ENCODE data around the gene DCAF8L2.
"Not testable (repeated sequence)": the region's sequence is repeated elsewhere in the genome, so short reads cannot be mapped to it uniquely, and the experiment has no call there.

Gene DCAF8L2

DNA sequence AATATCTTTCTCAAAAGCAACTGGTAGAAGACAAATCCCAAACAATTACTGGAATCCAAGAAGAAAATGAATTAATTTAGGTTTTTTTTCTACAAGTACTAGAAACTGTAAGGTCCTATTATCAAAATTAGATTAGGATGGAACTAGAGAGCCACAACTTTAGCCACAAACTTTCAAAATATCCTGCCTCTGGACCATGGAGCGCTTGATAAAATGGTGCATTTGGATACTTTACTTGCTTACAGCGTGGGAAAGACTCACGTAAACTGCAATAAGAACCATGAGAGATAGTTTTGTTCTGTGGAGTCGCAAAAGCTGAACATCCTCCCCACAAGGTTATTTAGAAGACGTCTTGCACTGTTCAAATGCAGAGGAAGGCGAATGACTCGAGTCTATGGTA, at the start of gene DCAF8L2:
TSS of gene DCAF8L2 (plus strand) at position 301 of the 400 bp plus-strand sequence. CDS start 156,552 bp downstream, outside the sequence.
- no peak for DNase-seq (ENCODE audit: low read depth in 3 of 3)

GRCh38 chrX:27541161-27541560, 49.0 kb upstream of the DCAF8L2 start:
- DNase-seq (ENCODE audit: low read depth in 3 of 3), result not testable (repeated sequence)

GRCh38 chrX:27548624-27549023, 41.5 kb upstream of the DCAF8L2 start:
- DNase-seq (ENCODE audit: low read depth in 3 of 3), result no peak

DNA sequence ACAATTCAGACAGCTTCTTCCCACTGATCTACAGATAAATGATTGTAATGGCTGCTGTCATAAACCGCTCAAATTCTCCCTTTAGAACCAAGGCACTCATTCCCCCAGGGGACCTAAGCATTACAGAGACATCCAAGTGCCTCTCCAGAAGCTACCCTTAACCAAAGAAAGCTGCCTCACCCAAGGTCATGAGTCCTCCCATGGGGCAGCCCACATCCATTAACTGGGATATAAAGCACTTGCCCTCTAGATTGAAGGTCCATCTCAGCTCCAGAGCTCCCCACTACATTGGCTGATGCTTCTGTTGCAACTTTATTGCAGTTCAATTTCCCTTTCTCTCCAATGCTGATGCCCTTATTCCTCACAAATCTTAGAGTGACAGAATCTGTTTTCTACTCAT, 40.5 kb upstream of the DCAF8L2 start:
- DNase-seq (ENCODE audit: low read depth in 3 of 3), result no peak

GRCh38 chrX:27555514-27555913, 34.6 kb upstream of the DCAF8L2 start:
- DNase-seq (ENCODE audit: low read depth in 3 of 3), result no peak

- DNase-seq (ENCODE audit: low read depth in 3 of 3), result no peak
These were observed 24.2 kb upstream of the DCAF8L2 start for GRCh38 chrX:27565992-27566391.

DNA sequence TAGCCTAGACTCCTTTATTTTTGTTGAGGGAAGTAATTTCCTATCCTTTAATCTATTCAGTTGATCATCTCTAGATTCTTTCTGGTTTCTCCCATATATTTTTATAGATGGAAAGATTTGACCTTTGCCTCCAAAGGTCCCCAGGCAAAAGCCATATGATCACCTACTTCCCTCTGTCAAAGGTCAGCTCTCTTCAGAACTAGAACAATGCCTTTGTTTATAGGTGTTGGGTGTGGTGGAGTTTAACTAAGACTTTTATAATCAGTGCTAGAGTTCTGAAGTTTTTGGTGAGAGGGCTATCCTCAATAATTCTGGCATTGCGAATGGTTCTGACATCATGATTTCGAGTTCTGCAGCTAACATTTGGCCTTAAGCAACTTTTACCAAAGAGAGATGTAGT, 19.0 kb upstream of the DCAF8L2 start:
- DNase-seq (ENCODE audit: low read depth in 3 of 3), result no peak

- DNase-seq (ENCODE audit: low read depth in 3 of 3), result no peak
These were observed 14.6 kb upstream of the DCAF8L2 start for GRCh38 chrX:27575565-27575964.

GRCh38 chrX:27583976-27584375, 6.2 kb upstream of the DCAF8L2 start:
- DNase-seq (ENCODE audit: low read depth in 3 of 3), result no peak

- DNase-seq (ENCODE audit: low read depth in 3 of 3), result no peak
These were observed 1.8 kb downstream of the DCAF8L2 start for GRCh38 chrX:27591938-27592337.

DNA sequence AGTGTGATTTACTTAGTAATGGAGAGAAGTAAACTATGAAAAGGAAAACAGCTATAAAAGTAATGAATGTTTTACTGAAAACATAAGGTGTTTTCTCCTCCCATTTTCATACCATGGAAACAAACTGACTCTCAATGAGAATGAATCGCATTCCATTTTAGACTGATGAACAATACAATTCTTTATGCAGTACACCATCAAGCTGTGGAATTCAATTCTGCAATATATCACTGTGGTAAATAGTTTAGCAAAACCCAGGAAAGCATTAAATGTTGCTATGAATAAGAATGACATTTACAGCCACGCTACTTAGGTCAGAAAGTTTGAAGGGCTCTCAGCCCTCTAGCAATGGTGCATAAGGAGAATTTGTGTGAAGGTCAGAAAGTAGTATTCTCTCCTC, 7.4 kb downstream of the DCAF8L2 start:
- no peak for DNase-seq (ENCODE audit: low read depth in 3 of 3)

- no peak for DNase-seq (ENCODE audit: low read depth in 3 of 3)
These were observed 8.2 kb downstream of the DCAF8L2 start for GRCh38 chrX:27598312-27598711.

- no peak for DNase-seq (ENCODE audit: low read depth in 3 of 3)
These were observed 9.8 kb downstream of the DCAF8L2 start for GRCh38 chrX:27599928-27600327.

DNA sequence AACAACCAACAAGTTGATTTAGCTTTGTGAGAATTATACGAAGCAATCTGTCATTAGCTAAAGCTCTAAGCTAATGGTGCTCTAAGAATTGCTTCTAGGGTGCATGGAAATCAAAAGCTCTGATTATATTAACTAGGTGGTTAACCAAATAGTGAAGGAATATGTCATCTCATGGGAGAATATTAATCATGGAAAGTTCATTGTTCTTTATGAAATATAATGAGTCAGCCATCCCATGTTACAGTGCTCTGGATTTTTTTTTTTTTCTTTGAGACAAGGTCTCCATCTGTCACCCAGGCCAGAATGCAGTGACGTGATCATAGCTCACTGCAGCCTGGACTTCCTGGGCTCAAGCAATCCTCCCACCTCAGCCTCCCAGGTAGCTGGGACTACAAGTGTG, 10.5 kb downstream of the DCAF8L2 start:
- DNase-seq (ENCODE audit: low read depth in 3 of 3), result no peak

DNA sequence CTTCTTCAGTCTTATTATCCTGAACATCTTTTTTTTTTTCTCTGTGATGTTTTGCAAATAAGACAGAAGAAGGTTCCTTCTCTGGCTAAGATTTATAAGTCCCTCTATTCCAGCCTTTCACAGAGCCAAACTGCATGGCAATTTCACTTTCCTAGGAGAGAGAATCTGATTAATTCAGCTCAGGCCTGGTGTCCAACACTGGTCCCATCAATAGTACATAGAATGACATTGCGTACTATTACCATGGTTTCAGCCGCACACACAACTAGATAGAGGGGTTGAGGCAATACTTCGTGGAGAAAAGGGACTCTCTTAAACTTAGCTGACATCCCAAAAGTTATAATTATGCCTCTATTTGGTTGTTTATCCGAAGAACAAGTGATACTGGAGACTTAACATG, 18.5 kb downstream of the DCAF8L2 start:
- no peak for DNase-seq (ENCODE audit: low read depth in 3 of 3)

DNA sequence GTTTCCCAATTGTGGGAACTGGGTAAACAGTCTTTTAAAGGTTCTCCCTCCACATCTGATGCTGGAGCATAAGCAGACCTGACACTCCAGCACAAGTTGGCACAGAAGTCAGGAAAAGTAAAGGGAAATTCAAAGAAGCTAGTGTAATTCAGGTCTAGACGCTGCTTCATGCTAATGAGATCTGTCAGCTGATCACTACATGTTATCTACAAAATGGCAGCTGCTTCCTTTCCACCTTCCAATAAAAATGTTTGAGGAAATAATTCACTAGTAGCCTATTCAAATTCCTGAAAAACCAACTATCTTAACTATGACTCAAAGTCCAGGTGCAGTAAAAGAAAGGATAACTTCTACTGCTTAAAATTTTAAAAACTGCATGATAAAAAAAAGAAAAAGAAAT, 29.3 kb downstream of the DCAF8L2 start:
- no peak for DNase-seq (ENCODE audit: low read depth in 3 of 3)

- no peak for DNase-seq (ENCODE audit: low read depth in 3 of 3)
These were observed 29.8 kb downstream of the DCAF8L2 start for GRCh38 chrX:27619975-27620374.

DNA sequence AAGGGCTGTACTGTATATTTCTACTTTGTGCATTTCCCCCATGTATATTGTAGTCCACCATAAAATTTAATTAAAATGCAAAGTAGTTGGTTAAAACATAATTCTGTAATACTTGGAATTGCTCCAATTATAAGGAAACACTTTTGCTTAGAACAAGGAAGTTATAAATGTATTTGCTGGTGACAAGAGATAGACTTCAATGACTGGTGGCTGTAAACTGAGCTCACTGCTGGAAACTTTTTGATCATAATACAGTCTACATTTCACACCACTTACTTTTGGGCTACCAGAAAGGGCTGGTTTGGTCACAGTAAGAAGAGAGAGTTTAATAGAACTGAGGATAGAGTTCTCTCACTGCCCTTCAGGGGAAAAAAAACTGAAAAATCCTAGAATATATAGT, 32.7 kb downstream of the DCAF8L2 start:
- DNase-seq (ENCODE audit: low read depth in 3 of 3), result no peak

DNA sequence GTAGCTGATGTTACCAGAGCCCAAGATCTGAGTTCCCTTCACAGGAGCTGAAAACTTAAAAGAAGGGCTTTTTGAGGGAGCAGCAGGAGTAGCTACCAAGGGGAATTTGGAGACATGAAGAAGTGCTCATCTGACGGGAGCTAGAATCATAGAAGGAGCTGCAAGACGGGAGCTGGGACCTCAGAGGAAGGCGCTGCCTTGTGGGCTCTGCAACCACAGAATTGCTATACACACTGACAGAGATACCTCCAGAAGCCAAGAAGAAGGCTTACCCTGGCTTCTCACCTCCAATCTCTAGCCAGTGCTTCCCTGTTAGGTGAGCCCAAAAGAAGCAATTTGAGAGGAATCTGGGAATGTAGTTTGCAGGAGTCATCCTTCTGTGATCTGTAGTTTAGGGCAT, 35.9 kb downstream of the DCAF8L2 start:
- DNase-seq (ENCODE audit: low read depth in 3 of 3), result no peak

DNA sequence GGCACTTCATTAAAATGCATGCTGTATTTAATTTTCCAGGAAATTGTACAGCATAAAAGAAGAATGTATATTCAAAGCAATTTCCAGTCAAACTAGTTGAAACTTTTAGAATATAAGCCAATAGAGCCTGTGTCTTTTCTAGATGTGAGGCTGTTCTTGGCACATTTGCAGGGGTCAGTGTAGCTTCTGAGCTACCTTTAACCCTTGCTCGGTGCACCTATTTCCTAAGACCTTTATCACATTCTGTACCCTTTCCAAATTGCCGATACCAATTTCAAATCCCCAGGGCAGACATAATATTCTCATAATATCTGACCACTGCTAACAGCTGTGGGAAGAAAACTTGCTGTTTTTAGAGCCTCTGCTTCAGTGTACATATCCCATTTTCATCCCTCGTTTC, 43.2 kb downstream of the DCAF8L2 start:
- DNase-seq (ENCODE audit: low read depth in 3 of 3), result no peak

DNA sequence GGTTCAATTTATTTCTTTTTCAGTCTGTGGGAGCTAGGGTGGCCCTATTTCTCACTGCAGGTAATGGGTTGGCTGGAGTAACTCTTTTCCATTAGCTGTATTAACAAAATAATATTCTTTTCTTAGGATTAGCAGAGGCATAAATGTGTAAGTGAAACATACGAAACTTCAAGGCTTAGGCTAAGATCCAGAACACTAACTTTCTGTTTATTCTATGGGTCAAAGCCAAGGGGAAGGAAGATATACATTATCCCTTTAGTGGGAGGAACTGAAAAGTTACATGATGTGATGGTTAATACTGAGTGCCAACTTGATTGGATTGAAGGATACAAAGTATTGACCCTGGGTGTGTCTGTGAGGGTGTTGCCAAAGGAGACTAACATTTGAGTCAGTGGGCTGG, 66.4 kb downstream of the DCAF8L2 start:
- no peak for DNase-seq (ENCODE audit: low read depth in 3 of 3)

- no peak for DNase-seq (ENCODE audit: low read depth in 3 of 3)
These were observed 70.7 kb downstream of the DCAF8L2 start for GRCh38 chrX:27660878-27661277.

DNA sequence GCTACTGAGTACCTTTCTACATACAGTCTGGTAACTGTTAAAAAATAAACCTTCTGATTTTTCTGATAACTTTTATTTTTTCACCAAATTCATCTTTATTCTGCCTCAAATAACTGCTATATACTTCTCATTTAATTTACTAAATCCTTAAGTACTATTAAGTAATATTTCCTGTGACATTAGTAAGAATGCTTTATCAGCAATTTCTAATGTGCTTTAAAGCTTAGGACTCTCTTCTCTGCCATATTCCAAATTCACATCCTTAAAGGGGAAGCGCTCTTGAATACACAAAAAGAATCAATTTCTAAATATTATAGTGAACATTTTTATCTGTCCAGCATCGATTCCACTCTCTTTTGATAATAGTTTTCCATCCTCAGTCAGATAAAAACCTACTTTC, 81.1 kb downstream of the DCAF8L2 start:
- no peak for DNase-seq (ENCODE audit: low read depth in 3 of 3)

GRCh38 chrX:27674491-27674890, 84.3 kb downstream of the DCAF8L2 start:
- DNase-seq (ENCODE audit: low read depth in 3 of 3), result no peak

DNA sequence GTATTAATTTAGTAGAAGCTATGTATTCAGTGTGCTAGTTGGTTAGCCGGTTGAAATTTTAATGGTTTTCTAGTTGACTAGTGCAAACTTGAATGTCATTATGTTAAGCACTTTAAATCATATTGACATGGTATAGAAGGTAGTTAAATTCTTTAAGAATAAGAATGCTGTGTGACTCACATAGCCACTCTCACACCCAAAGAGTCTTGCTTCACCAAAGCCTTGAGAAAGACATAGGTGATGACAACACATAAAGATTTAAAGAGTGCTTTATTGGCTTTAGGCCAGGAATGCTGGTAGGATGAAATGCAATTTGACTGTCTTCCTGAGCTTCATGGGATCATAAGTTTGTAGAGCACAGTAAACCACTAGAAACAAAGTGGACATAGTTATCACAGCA, 85.3 kb downstream of the DCAF8L2 start:
- no peak for DNase-seq (ENCODE audit: low read depth in 3 of 3)
